Measurements from ENCODE around the gene WDR64.

GRCh38 chr1:241822846-241823245, 170.8 kb downstream of the WDR64 start:
- TF ChIP-seq, protein P1, sequence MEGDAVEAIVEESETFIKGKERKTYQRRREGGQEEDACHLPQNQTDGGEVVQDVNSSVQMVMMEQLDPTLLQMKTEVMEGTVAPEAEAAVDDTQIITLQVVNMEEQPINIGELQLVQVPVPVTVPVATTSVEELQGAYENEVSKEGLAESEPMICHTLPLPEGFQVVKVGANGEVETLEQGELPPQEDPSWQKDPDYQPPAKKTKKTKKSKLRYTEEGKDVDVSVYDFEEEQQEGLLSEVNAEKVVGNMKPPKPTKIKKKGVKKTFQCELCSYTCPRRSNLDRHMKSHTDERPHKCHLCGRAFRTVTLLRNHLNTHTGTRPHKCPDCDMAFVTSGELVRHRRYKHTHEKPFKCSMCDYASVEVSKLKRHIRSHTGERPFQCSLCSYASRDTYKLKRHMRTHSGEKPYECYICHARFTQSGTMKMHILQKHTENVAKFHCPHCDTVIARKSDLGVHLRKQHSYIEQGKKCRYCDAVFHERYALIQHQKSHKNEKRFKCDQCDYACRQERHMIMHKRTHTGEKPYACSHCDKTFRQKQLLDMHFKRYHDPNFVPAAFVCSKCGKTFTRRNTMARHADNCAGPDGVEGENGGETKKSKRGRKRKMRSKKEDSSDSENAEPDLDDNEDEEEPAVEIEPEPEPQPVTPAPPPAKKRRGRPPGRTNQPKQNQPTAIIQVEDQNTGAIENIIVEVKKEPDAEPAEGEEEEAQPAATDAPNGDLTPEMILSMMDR (conservative IDR thresholded peaks at IDR 0.05; ENCODE audit: low read depth, low read length), result no peak
- TF ChIP-seq EZH2phosphoT487 (IDR thresholded peaks at IDR 0.05; ENCODE audit: borderline replicate concordance, low read length), result no peak
- no peak for TF ChIP-seq EZH2 (IDR thresholded peaks at IDR 0.05; ENCODE audit: low read length, unreplicated experiment)
